Upper lobe of right lung (tissue), 1 donor: ENCODE measurements around the gene TBRG4. TPM values are rescaled to one million over a fixed set of nuclear protein-coding genes. Genes with fewer than 3 reads are reported as not detected.

Experiments used
- ATAC-seq: fragments of 200-7000 bp; cut with Tn5 transposase; one replicate; pipeline ENCODE4 v1.9.1; 2020; ENCODE audit warnings: mild to moderate bottlenecking, moderate library complexity
- DNase-seq: peaks from one replicate; pipeline ENCODE4 v3.0.0-alpha.2; 2020
- H3K27ac ChIP-seq: fragments of 200-600 bp; one replicate; pipeline ENCODE4 v1.8.0; 2022
- H3K27me3 ChIP-seq: fragments of 200-600 bp; one replicate; pipeline ENCODE4 v1.8.0; 2022; ENCODE audit warnings: mild to moderate bottlenecking
- H3K36me3 ChIP-seq: fragments of 200-600 bp; one replicate; pipeline ENCODE4 v1.8.0; 2022
- H3K4me1 ChIP-seq: fragments of 200-600 bp; one replicate; pipeline ENCODE4 v1.8.0; 2022
- H3K4me3 ChIP-seq: fragments of 200-600 bp; one replicate; pipeline ENCODE4 v1.8.0; 2022; ENCODE audit warnings: mild to moderate bottlenecking
- H3K9me3 ChIP-seq: fragments of 200-600 bp; one replicate; pipeline ENCODE4 v1.8.0; 2022
- CTCF ChIP-seq: fragments of 200-600 bp; IDR thresholded peaks from one replicate; pipeline ENCODE4 v1.8.0; 2022; ENCODE audit warnings: antibody characterized with exemption
- intact Hi-C: fragments of 100-400 bp; cut with DNase I; formaldehyde crosslinking; loops from one replicate; pipeline ENCODE4 v1.11.0; 2022
- total RNA-seq: library from RNA; stranded (reverse); fragmentation: NEBNext Ultra II Directional; extraction: Animal tissue kit (Norgen Biotek cat#: 25700); gene quantifications from one replicate; pipeline ENCODE4 v1.2.1, GENCODE V29; 2021
- donor health status: DM: no; HTN: yes; CAD: no; lungs with severe emphysema.

Gene TBRG4
- total RNA-seq, 1 donor from 2014 or later, result 59.4 TPM

DNA sequence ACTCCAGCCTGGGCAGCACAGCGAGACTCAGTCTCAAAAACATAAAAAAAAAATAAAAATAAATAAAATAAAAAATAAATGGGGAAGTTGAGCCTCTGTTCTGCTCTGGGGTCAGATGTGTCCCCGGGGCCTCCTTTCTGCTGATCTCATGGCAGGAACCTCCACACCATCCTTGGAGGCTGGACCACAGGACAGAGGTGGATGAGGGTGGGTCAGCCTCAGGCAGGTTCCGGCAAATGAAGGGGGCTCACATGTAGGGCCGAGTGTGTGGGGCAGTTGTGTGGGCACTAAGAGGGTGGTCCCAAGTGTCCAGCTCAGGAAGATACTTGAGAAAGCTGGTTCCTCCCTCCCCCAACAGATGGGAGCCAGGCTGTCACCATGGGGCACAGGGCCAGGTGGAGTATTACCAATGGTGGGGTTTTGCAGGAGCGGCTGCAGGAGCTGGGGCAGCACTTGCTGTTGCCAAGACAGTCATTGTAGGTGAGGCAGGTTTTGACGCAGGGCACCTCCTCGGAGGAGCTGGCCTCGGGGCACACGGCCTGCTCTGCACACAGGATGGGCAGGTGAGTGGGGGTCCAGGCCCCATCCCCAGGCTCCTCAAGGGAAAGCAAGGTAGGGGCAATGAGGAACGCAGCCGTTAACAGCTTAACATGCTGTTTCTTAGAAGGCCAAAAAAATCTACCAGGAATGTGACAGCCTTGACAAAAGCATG is 13.9 kb upstream of the TBRG4 start:
- no peak for DNase-seq
- TF ChIP-seq CTCF, result no peak
- H3K4me1 ChIP-seq, result no peaks in the 10 kb centered on the region

DNA sequence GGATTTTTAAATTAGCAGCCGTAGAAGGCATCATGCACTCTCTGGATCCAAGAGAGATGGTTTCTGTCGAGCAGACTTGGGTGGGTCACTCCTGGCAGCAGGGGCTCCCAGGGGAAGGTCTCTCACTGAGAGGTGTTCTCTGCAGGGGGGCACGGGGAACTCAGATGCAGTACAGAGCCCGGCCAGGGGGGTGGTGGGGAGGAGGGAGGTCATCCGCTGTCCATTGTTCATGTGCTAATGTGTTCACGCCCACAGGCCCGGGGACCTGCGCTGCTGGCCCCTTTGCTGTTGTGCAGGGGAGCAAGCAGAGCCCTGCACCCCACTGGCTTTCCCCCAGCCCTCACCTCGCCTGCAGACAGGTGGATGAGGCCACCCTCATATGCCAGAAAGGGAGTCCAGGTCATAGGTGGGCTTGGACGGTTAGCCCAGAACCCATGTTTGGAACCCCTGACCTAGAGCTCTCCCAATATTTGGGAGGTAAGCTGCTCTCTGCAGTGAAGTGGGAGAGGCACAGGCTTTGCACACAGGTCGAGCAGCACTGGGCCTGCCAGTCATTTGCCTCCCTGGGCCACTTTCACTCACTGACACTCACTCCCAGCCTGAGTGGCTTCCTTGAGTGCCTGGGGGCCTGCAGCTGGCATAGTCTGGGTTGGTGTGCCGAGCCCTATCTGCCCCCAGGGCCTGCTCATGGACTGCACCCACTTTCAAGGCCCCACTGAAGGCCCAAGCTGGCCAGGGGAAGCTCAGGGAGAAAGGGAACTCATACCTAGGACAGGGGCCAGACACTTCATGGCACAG is 12.6 kb upstream of the TBRG4 start:
- no peak overlapping the region for H3K4me3 ChIP-seq
- intact Hi-C loops, result no loop called here
- ATAC-seq (no peak), DNase-seq (no peak)
- no peak overlapping the region for H3K27ac ChIP-seq
- H3K27me3 ChIP-seq, result no peaks in the 10 kb centered on the region
- no peaks in the 10 kb centered on the region for H3K4me1 ChIP-seq
- TF ChIP-seq CTCF, result no peak
- no peaks in the 10 kb centered on the region for H3K36me3 ChIP-seq
- no peaks in the 10 kb centered on the region for H3K9me3 ChIP-seq

More for the DNA sequence above, 13.9 kb upstream of the TBRG4 start:
- no peak for ATAC-seq
- Histone ChIP-seq H3K27me3 (no peaks in the 10 kb centered on the region), H3K27ac (no peak overlapping the region), H3K4me3 (no peak overlapping the region), H3K9me3 (no peaks in the 10 kb centered on the region), H3K36me3 (no peaks in the 10 kb centered on the region)
- intact Hi-C loops, result no loop called here

GRCh38 chr7:45122975-45123860 is 11.7 kb upstream of the TBRG4 start:
- no peaks in the 10 kb centered on the region for H3K4me1 ChIP-seq
- intact Hi-C loops, result no loop called here
- no peak for TF ChIP-seq CTCF
- ATAC-seq (no peak), DNase-seq (no peak)
- no peak overlapping the region for H3K27ac ChIP-seq
- H3K27me3 ChIP-seq, result no peaks in the 10 kb centered on the region
- H3K4me3 ChIP-seq, result no peak overlapping the region
- H3K36me3 ChIP-seq, result no peaks in the 10 kb centered on the region
- H3K9me3 ChIP-seq, result no peaks in the 10 kb centered on the region

DNA sequence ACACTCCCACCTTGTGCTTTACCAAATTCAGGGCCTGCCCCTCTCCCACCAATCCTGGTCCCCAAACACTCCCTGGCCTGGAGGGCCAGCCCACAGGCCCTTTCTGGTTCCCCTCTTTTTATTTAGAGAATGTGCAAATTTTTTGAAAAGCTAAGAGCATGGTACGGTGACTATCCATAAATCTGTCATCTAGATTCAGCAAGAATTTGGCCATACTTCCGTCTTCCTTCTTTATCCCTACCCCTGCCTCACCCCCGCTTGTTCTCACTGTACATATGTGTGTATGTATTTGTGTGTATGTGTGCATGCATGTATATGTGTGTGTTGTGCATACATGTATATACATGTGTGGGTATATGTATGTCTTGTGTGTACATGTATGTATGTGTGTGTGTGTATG is 8.1 kb upstream of the TBRG4 start:
- no peak for DNase-seq
- Histone ChIP-seq H3K27ac (no peak overlapping the region), H3K9me3 (no peaks in the 10 kb centered on the region), H3K4me1 (no peaks in the 10 kb centered on the region), H3K36me3 (no peaks in the 10 kb centered on the region), H3K4me3 (no peak overlapping the region), H3K27me3 (no peaks in the 10 kb centered on the region)
- intact Hi-C loops, result no loop called here
- ATAC-seq, result no peak
- TF ChIP-seq CTCF, result no peak

GRCh38 chr7:45118889-45119331 is 7.4 kb upstream of the TBRG4 start:
- no peak overlapping the region for H3K4me3 ChIP-seq
- intact Hi-C loops, result no loop called here
- ATAC-seq (no peak), DNase-seq (no peak)
- TF ChIP-seq CTCF, result no peak
- no peak overlapping the region for H3K27ac ChIP-seq
- no peaks in the 10 kb centered on the region for H3K36me3 ChIP-seq
- no peaks in the 10 kb centered on the region for H3K9me3 ChIP-seq
- no peaks in the 10 kb centered on the region for H3K4me1 ChIP-seq
- no peaks in the 10 kb centered on the region for H3K27me3 ChIP-seq
